GM18520 (cell line): ENCODE measurements around the gene WIF1.

Experiments
- ATAC-seq: cut with Tn5 transposase; IDR thresholded peaks from one replicate; pipeline ENCODE4 v1.9.1; 2021; ENCODE audit not compliant: unreplicated experiment

WIF1 gene

GRCh38 chr12:65121049-65121955 lies at the start of gene WIF1:
Gene WIF1, minus strand, starts transcription at chr12:65121305. Its CDS starts 114 bp downstream, at chr12:65121191.
- ATAC-seq = no peak

- no peak for ATAC-seq
Measured at GRCh38 chr12:65170209-65170881, 49.2 kb upstream of the WIF1 start.

- ATAC-seq = peak; percentile 91
Measured at GRCh38 chr12:65169320-65170208, 48.5 kb upstream of the WIF1 start, which contains the start of gene LEMD3. Gene LEMD3, plus strand, starts transcription at chr12:65169583. Its CDS starts 14 bp downstream, at chr12:65169597.

- no peak for ATAC-seq
Measured at GRCh38 chr12:65168681-65169319, 47.7 kb upstream of the WIF1 start.

GRCh38 chr12:65164774-65165173 lies 43.7 kb upstream of the WIF1 start:
- ATAC-seq = no peak

- ATAC-seq = no peak
Measured at GRCh38 chr12:65164244-65164643, 43.1 kb upstream of the WIF1 start.

GRCh38 chr12:65162609-65163008 lies 41.5 kb upstream of the WIF1 start:
- peak; percentile 40 for ATAC-seq

- ATAC-seq = no peak
Measured at GRCh38 chr12:65157091-65157490, 36.0 kb upstream of the WIF1 start.

GRCh38 chr12:65156366-65156841 lies 35.3 kb upstream of the WIF1 start:
- ATAC-seq = peak; percentile 82

- ATAC-seq = no peak
Measured at GRCh38 chr12:65155784-65156183, 34.7 kb upstream of the WIF1 start.

- ATAC-seq = no peak
Measured at GRCh38 chr12:65152596-65152995, 31.5 kb upstream of the WIF1 start.

GRCh38 chr12:65152012-65152411 lies 30.9 kb upstream of the WIF1 start:
- ATAC-seq = no peak

- ATAC-seq = no peak
Measured at GRCh38 chr12:65147312-65147905, 26.3 kb upstream of the WIF1 start.

- no peak for ATAC-seq
Measured at GRCh38 chr12:65140738-65141137, 19.6 kb upstream of the WIF1 start.

- ATAC-seq = no peak
Measured at GRCh38 chr12:65139389-65139788, 18.3 kb upstream of the WIF1 start.

GRCh38 chr12:65133879-65134278 lies 12.8 kb upstream of the WIF1 start:
- ATAC-seq = no peak

- ATAC-seq = no peak
Measured at GRCh38 chr12:65126482-65126881, 5.4 kb upstream of the WIF1 start.

GRCh38 chr12:65125975-65126374 lies 4.9 kb upstream of the WIF1 start:
- ATAC-seq = no peak

GRCh38 chr12:65125247-65125646 lies 4.1 kb upstream of the WIF1 start:
- ATAC-seq = no peak

- no peak for ATAC-seq
Measured at GRCh38 chr12:65123435-65124063, 2.4 kb upstream of the WIF1 start.
